NCI-H510A (cell line): ENCODE results near the gene CHMP3.

Experiments used
- DNase-seq: peaks from one replicate; lab custom pipeline; 2025; lab: John Stamatoyannopoulos, UW

The CHMP3 gene

GRCh38 chr2:86466306-86466705 is 96.9 kb downstream of the CHMP3 start:
- DNase-seq: no peak

DNA sequence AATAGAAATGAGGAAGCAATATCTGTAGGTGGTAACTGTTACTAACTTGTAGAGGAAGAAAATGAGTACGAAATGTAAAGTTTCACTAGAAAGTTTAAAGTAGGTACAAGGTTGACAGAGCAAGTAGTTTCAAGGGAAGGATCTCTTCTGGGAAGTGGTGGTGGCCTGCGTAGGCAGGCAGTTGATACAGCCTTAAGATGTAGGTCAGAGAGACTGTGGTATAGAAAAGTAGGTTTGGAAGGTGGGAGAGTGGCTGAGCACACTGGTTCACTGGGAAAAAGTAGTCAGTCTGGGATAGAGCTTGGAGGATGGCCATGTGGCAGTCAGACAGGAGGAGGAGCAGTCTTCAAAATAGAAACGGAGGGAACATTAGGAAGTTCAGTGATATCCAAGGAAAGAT is 98.6 kb downstream of the CHMP3 start:
- DNase-seq: no peak

GRCh38 chr2:86461042-86461743 is 102.0 kb downstream of the CHMP3 start:
- no peak for DNase-seq

DNA sequence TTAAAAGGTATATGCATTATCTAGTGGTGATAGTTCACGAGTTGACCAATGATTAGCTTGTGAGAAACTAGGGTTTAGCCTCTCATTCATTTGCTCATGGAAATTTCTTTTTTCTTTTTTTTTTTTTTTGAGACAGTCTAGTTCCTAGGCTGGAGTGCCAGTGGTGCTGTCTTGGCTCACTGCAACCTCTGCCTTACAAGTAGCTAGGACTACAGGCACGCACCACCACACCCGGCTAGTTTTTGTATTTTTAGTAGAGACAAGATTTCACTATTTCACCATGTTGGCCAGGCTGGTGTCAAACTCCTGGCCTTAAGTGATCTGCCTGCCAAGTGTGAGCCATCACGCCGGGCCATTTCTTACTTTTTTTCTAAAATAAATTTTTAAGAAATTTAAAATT is 108.1 kb downstream of the CHMP3 start:
- DNase-seq: no peak

DNA sequence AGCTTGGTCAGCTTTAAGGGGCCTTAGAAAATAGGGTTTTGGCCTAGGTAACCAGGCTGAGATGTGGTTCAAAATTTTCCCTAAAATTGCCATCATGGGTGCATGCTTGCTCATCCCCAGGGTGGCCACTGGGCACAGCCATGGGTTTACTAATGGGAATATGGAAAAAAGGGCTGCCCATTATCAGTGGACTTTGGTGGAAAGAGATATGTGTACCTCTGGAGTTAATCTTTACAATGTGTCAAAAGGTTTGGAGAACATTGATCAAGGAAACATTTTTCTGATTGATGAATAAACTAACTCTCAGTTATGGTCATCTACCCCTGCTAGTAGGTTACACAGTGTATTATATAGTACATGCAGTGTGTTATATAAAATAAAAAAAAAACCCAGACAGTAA is 109.0 kb downstream of the CHMP3 start:
- DNase-seq: no peak

DNA sequence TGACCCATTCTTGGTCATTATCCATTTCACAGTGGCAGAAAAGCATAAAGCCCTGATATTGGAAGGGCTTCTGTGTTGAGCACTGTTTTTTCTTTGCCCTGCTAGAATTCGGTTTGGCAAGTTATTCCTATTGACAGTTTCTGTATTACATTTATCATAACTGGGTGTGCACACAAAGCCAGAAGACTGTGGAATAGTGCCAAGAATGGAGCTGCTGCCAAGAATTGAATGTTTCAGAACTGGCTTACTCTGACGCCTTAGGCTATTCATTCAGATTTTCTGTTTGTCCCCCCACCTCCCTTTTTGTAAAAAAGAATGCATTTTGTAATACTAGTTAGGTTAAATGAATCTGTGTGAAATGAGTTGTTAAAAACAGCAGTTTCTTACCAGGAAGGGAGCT is 109.4 kb downstream of the CHMP3 start:
- DNase-seq: no peak
